IMR-90 (cell line): ENCODE measurements around the gene LAG3. TPM values are rescaled to one million over a fixed set of nuclear protein-coding genes. Genes with fewer than 3 reads are reported as not detected.

ENCODE experiments used
- ATAC-seq: fragments of 200-7000 bp; cut with Tn5 transposase; 2 replicates; pipeline ENCODE4 v1.9.1; 2020; ENCODE audit warnings: low read depth, mild to moderate bottlenecking, moderate library complexity
- BruUV-seq: library from RNA; stranded (reverse); fragments of 400-500 nt; replicated peaks from 2 replicates; lab custom pipeline; 2021; lab: Mats Ljungman, UMichigan
- CTCF ChIA-PET: fragments of 300-600 bp; formaldehyde crosslinking; extraction: SDS; loops from one replicate; lab custom pipeline; 2021; ENCODE audit warnings: antibody characterized with exemption; lab: Yijun Ruan, JAX
- POLR2A ChIA-PET: fragments of 300-600 bp; sonication (Branson Sonifier 250); formaldehyde crosslinking; loops from one replicate; lab custom pipeline; 2022; ENCODE audit warnings: antibody characterized with exemption; ENCODE audit not compliant: unreplicated experiment; lab: Charles Lee
- DNase-seq: peaks from one replicate; pipeline ENCODE4 v3.0.0; 2013
- H2AFZ ChIP-seq: replicated peaks from 2 replicates; pipeline ENCODE3; 2013; ENCODE audit warnings: low read length, mild to moderate bottlenecking; ENCODE audit not compliant: poor library complexity
- H2AK5ac ChIP-seq: 2 replicates; pipeline ENCODE4 v1.6.1; 2013; ENCODE audit warnings: low read depth, low read length, inconsistent platforms
- H2AK9ac ChIP-seq: replicated peaks from 2 replicates; pipeline ENCODE3; 2013; ENCODE audit warnings: mild to moderate bottlenecking, low read depth, low read length, moderate library complexity; ENCODE audit not compliant: poor library complexity
- H2BK120ac ChIP-seq: 2 replicates; pipeline ENCODE4 v1.6.1; 2013; ENCODE audit warnings: low read depth, low read length, inconsistent platforms
- H2BK15ac ChIP-seq: 3 replicates; pipeline ENCODE4 v1.6.1; 2013; ENCODE audit warnings: low read depth, low read length, inconsistent platforms
- H2BK20ac ChIP-seq: 2 replicates; pipeline ENCODE4 v1.6.1; 2013; ENCODE audit warnings: low read depth, mild to moderate bottlenecking, inconsistent platforms, low read length, moderate library complexity
- H2BK5ac ChIP-seq: 2 replicates; pipeline ENCODE4 v1.6.1; 2013; ENCODE audit warnings: mild to moderate bottlenecking, low read depth, low read length, inconsistent platforms; ENCODE audit not compliant: poor library complexity, severe bottlenecking
- H3K14ac ChIP-seq: replicated peaks from 2 replicates; pipeline ENCODE4 v1.6.1; 2013; ENCODE audit warnings: low read depth, low read length, inconsistent platforms
- H3K18ac ChIP-seq: 2 replicates; pipeline ENCODE4 v1.6.1; 2013; ENCODE audit warnings: low read depth, low read length, control low read depth
- H3K23ac ChIP-seq: 2 replicates; pipeline ENCODE4 v1.6.1; 2013; ENCODE audit warnings: low read depth, low read length, inconsistent platforms
- H3K27ac ChIP-seq: 2 replicates; pipeline ENCODE4 v1.5.1; 2013; ENCODE audit warnings: mild to moderate bottlenecking, control low read depth, low read length; ENCODE audit not compliant: insufficient read depth
- H3K27me3 ChIP-seq: 2 replicates; pipeline ENCODE4 v1.6.1; 2013; ENCODE audit warnings: low read length; ENCODE audit not compliant: control insufficient read depth, insufficient read depth
- H3K36me3 ChIP-seq: 2 replicates; pipeline ENCODE4 v1.6.1; 2013; ENCODE audit warnings: low read length, mixed read lengths; ENCODE audit not compliant: control insufficient read depth, insufficient read depth
- H3K4ac ChIP-seq: 2 replicates; pipeline ENCODE4 v1.6.1; 2013; ENCODE audit warnings: low read depth, low read length, inconsistent platforms
- H3K4me1 ChIP-seq: 2 replicates; pipeline ENCODE4 v1.6.1; 2013; ENCODE audit warnings: low read length, mixed read lengths; ENCODE audit not compliant: control insufficient read depth, insufficient read depth
- H3K4me2 ChIP-seq: 2 replicates; pipeline ENCODE4 v1.6.1; 2013; ENCODE audit warnings: low read depth, mild to moderate bottlenecking, control low read depth, low read length, moderate library complexity
- H3K4me3 ChIP-seq: 2 replicates; pipeline ENCODE4 v1.5.1; 2013; ENCODE audit warnings: low read depth, mild to moderate bottlenecking, control low read depth, low read length, moderate library complexity; ENCODE audit not compliant: insufficient read depth
- H3K56ac ChIP-seq: 2 replicates; pipeline ENCODE4 v1.6.1; 2013; ENCODE audit warnings: low read length, inconsistent platforms; ENCODE audit not compliant: insufficient read depth; ENCODE audit errors: extremely low read depth
- H3K79me1 ChIP-seq, 2 experiments: 2 replicates each; pipeline ENCODE4 v1.6.1; 2013; ENCODE audit warnings: low read length in 2 of 2, inconsistent platforms in 1 of 2, low read depth in 1 of 2
- H3K9ac ChIP-seq: 2 replicates; pipeline ENCODE4 v1.6.1; 2013; ENCODE audit warnings: low read depth, low read length, control low read depth
- H3K9me1 ChIP-seq: 2 replicates; pipeline ENCODE4 v1.6.1; 2013; ENCODE audit warnings: low read length, inconsistent platforms; ENCODE audit not compliant: insufficient read depth
- H3K9me3 ChIP-seq: 2 replicates; pipeline ENCODE4 v1.6.1; 2013; ENCODE audit warnings: low read length; ENCODE audit not compliant: control insufficient read depth, insufficient read depth
- H4K20me1 ChIP-seq: 2 replicates; pipeline ENCODE4 v1.6.1; 2013; ENCODE audit warnings: low read length, inconsistent platforms; ENCODE audit not compliant: insufficient read depth
- H4K5ac ChIP-seq: 2 replicates; pipeline ENCODE4 v1.6.1; 2013; ENCODE audit warnings: mild to moderate bottlenecking, low read depth, low read length, control low read depth
- H4K8ac ChIP-seq, 2 experiments: 2 replicates each; pipeline ENCODE4 v1.6.1; 2013; ENCODE audit warnings: low read depth in 2 of 2, low read length in 2 of 2, control low read depth in 1 of 2, inconsistent platforms in 1 of 2
- H4K91ac ChIP-seq: 2 replicates; pipeline ENCODE4 v1.6.1; 2013; ENCODE audit warnings: low read depth, low read length, inconsistent platforms; ENCODE audit not compliant: insufficient read depth
- BHLHE40 ChIP-seq: fragments of 150-350 bp; IDR thresholded peaks from 2 replicates; pipeline ENCODE4 v1.6.1; 2016; ENCODE audit warnings: mild to moderate bottlenecking, low read depth, low read length
- CEBPB ChIP-seq: IDR thresholded peaks from 2 replicates; pipeline ENCODE4 v1.6.1; 2012; ENCODE audit warnings: low read depth, low read length, improper control_type of control experiment
- CHD1 ChIP-seq: IDR thresholded peaks from 2 replicates; pipeline ENCODE4 v1.6.1; 2012; ENCODE audit warnings: low read depth, low read length, improper control_type of control experiment
- CTCF ChIP-seq: conservative IDR thresholded peaks from 2 replicates; pipeline ENCODE4 v1.5.1; 2012; ENCODE audit warnings: mild to moderate bottlenecking, low read depth, low read length, improper control_type of control experiment
- ELK1 ChIP-seq: fragments of 150-350 bp; IDR thresholded peaks from 2 replicates; pipeline ENCODE4 v1.6.1; 2016; ENCODE audit warnings: low read depth, mild to moderate bottlenecking, low read length, moderate library complexity, borderline replicate concordance
- FOS ChIP-seq: fragments of 150-350 bp; IDR thresholded peaks from 2 replicates; pipeline ENCODE4 v1.6.1; 2016; ENCODE audit warnings: low read depth, low read length
- MAFK ChIP-seq: IDR thresholded peaks from 2 replicates; pipeline ENCODE4 v1.6.1; 2012; ENCODE audit warnings: low read depth, low read length, improper control_type of control experiment
- MAZ ChIP-seq: IDR thresholded peaks from 2 replicates; pipeline ENCODE4 v1.6.1; 2012; ENCODE audit warnings: low read depth, mild to moderate bottlenecking, low read length, improper control_type of control experiment, moderate library complexity, borderline replicate concordance
- MXI1 ChIP-seq: IDR thresholded peaks from 2 replicates; pipeline ENCODE4 v1.6.1; 2012; ENCODE audit warnings: low read depth, mild to moderate bottlenecking, low read length, moderate library complexity, borderline replicate concordance
- NFE2L2 ChIP-seq: fragments of 150-350 bp; IDR thresholded peaks from 2 replicates; pipeline ENCODE4 v1.6.1; 2016; ENCODE audit warnings: low read depth, mild to moderate bottlenecking, low read length
- POLR2A ChIP-seq: IDR thresholded peaks from 2 replicates; pipeline ENCODE4 v1.6.1; 2012; ENCODE audit warnings: mild to moderate bottlenecking, low read depth, low read length
- RAD21 ChIP-seq: IDR thresholded peaks from 2 replicates; pipeline ENCODE4 v1.6.1; 2012; ENCODE audit warnings: low read length, improper control_type of control experiment
- RCOR1 ChIP-seq: IDR thresholded peaks from 2 replicates; pipeline ENCODE4 v1.6.1; 2012; ENCODE audit warnings: mild to moderate bottlenecking, low read length, improper control_type of control experiment; ENCODE audit not compliant: insufficient replicate concordance
- RFX5 ChIP-seq: IDR thresholded peaks from 2 replicates; pipeline ENCODE4 v1.8.0; 2012; ENCODE audit warnings: low read depth, mild to moderate bottlenecking, low read length, moderate library complexity
- SMC3 ChIP-seq: fragments of 150-350 bp; IDR thresholded peaks from 2 replicates; pipeline ENCODE4 v1.6.1; 2016; ENCODE audit warnings: low read depth, mild to moderate bottlenecking, antibody characterized with exemption, low read length, moderate library complexity
- USF2 ChIP-seq: fragments of 150-350 bp; IDR thresholded peaks from 2 replicates; pipeline ENCODE4 v1.6.1; 2017; ENCODE audit warnings: mild to moderate bottlenecking, antibody characterized with exemption, low read length, low read depth
- WGBS, 2 experiments: methylation state at CpG; one replicate each; pipeline versions ENCODE4 v1.1.5 to v1.1.7; 2013; ENCODE audit warnings: missing lambda C conversion rate in 2 of 2; ENCODE audit not compliant: insufficient read length in 1 of 2; ENCODE audit errors: extremely low coverage in 2 of 2; 5-methylcytosine and 5-hydroxymethylcytosine counted together
- dilution Hi-C: fragments of 300-500 bp; cut with HindIII; formaldehyde crosslinking; loops from one replicate; pipeline ENCODE4 v1.14.3; 2018; ENCODE audit warnings: low sequenced_read_pairs; ENCODE audit not compliant: unreplicated experiment
- in situ Hi-C: fragments of 300-500 bp; cut with MboI; formaldehyde crosslinking; loops from 3 replicates; pipeline ENCODE4 v1.14.3; 2019; ENCODE audit warnings: low sequenced_read_pairs, inconsistent platforms, mixed read lengths
- intact Hi-C: fragments of 100-400 bp; cut with micrococcal nuclease; formaldehyde crosslinking; loops from 2 replicates; pipeline ENCODE4 v1.10.0; 2022
- polyA plus RNA-seq, 3 experiments: library from polyadenylated mRNA; depleted of rRNA; stranded (reverse); fragments of >200 nt; gene quantifications; 2 replicates each; pipeline ENCODE4 v1.2.3, GENCODE V29; 2012; ENCODE audit warnings: low replicate concordance in 1 of 3
- total RNA-seq: library from RNA; depleted of rRNA; stranded (reverse); fragments of >200 nt; gene quantifications from 2 replicates; pipeline ENCODE4 v1.2.3, GENCODE V29; 2012

LAG3 gene
- total and polyA plus RNA-seq, 2 of the 4 experiments (the other 2 are of a cell fraction), result 0.41 TPM; not detected in 1

- H3K79me1 ChIP-seq, result peaks cover 16 to 58% of the 10 kb centered on the region in 2 experiments
- no TSS peak for BruUV-seq
- no peak for ATAC-seq
- H3K4me2 ChIP-seq, result peak overlapping the region; percentile 95
- no peaks in the 10 kb centered on the region for H3K9me3 ChIP-seq
- intact Hi-C loops, result loop anchor here (10.0 kb wide), 1 partner anchor 154 kb away; no protein-coding TSS in a partner anchor
- H3K27me3 ChIP-seq, result no peaks in the 10 kb centered on the region
- WGBS, 2 experiments, result no CpG with 5 or more reads among the region's 6 CpGs
- peak overlapping the region; percentile 79 for H3K27ac ChIP-seq
- H2BK120ac ChIP-seq, result no peak overlapping the region
- peaks cover 35% of the 10 kb centered on the region for H4K20me1 ChIP-seq
- H3K4me1 ChIP-seq, result peaks cover 22% of the 10 kb centered on the region
- no peak overlapping the region for H2BK20ac ChIP-seq
- H4K8ac ChIP-seq, result no peak overlapping the region; a peak in 1 of 4 replicates
- in situ Hi-C loops, result no loop called here
- no peak overlapping the region for H4K5ac ChIP-seq
- H4K91ac ChIP-seq, result peak overlapping the region; percentile 1; the same call in 1 of the 2 replicates
- H3K18ac ChIP-seq, result no peak overlapping the region
- peak overlapping the region; percentile 78; the same call in 1 of the 2 replicates for H2AK5ac ChIP-seq
- H2AFZ ChIP-seq, result no peak overlapping the region
- H3K36me3 ChIP-seq, result peaks cover 17% of the 10 kb centered on the region
- H3K4me3 ChIP-seq, result peak overlapping the region; percentile 67
- POLR2A ChIA-PET, result interaction anchor here (1.0 kb wide), 1 partner anchor 22 kb away, joined by 8 read pairs; no protein-coding TSS in a partner anchor
- H2BK15ac ChIP-seq, result no peak overlapping the region
- H3K56ac ChIP-seq, result 0 out of 2 replicates have a peak overlapping the region, but pooled peaks have one; percentile 19
- peak overlapping the region; percentile 80 for H3K14ac ChIP-seq
- DNase-seq, result peak; percentile 33
- H2BK5ac ChIP-seq, result no peak overlapping the region
- H3K9ac ChIP-seq, result peak overlapping the region; percentile 73
- TF ChIP-seq POLR2A, result no peak
- TF ChIP-seq RCOR1, result no peak
- TF ChIP-seq RAD21, result no peak
- TF ChIP-seq MAZ, result no peak
- no peak for TF ChIP-seq RFX5
- no peak for TF ChIP-seq FOS
- TF ChIP-seq USF2, result no peak
- TF ChIP-seq MAFK, result no peak
- TF ChIP-seq CTCF, result no peak
- no peak for TF ChIP-seq CEBPB
- TF ChIP-seq BHLHE40, result no peak
- no peak for TF ChIP-seq SMC3
- no peak for TF ChIP-seq NFE2L2
- no peak for TF ChIP-seq CHD1
- no peak for TF ChIP-seq ELK1
- TF ChIP-seq MXI1, result no peak; the same call in 1 of the 2 replicates
- dilution Hi-C loops, result no loop called here
- peak overlapping the region; percentile 98 for H2AK9ac ChIP-seq
- peaks cover 20% of the 10 kb centered on the region for H3K9me1 ChIP-seq
- CTCF ChIA-PET, result interaction anchor here (1.2 to 1.7 kb wide), 2 partner anchors 10 to 14 kb away, joined by 3 to 4 read pairs; no protein-coding TSS in a partner anchor
- peak overlapping the region; percentile 54 for H3K4ac ChIP-seq
- peak overlapping the region; percentile 94 for H3K23ac ChIP-seq
Measured at GRCh38 chr12:6768437-6768914, 3.8 kb upstream of the LAG3 start.
